Endothelial cell of umbilical vein (primary cell): ENCODE results near the gene TGFBR3. TPM values are rescaled to one million over a fixed set of nuclear protein-coding genes. Genes with fewer than 3 reads are reported as not detected.

ENCODE experiments used
- BruUV-seq: library from RNA; stranded (reverse); fragments of 400-500 nt; replicated peaks from 2 replicates; lab custom pipeline; 2021; lab: Mats Ljungman, UMichigan
- CTCF ChIA-PET: fragments of 300-600, 350-600 bp; sonication (Branson Sonifier 250); formaldehyde crosslinking; loops from one replicate; lab custom pipeline; 2021; ENCODE audit warnings: antibody characterized with exemption, inconsistent platforms; lab: Charles Lee
- POLR2A ChIA-PET: fragments of 300-600, 350-600 bp; sonication (Branson Sonifier 250); formaldehyde crosslinking; loops from one replicate; lab custom pipeline; 2021; ENCODE audit warnings: antibody characterized with exemption, inconsistent platforms; lab: Charles Lee
- DNase-seq: peaks from one replicate; pipeline ENCODE4 v3.0.0-alpha.2; 2011; ENCODE audit warnings: low read depth, low spot score
- FAIRE-seq: peaks from 2 replicates; lab custom pipeline; 2011; peaks lifted over from hg19 to GRCh38; lab: Jason Lieb, UNC
- H2AFZ ChIP-seq: 2 replicates; pipeline ENCODE4 v1.6.0; 2012; ENCODE audit warnings: low read depth, low read length, control low read depth, inconsistent platforms
- H3K27ac ChIP-seq: 2 replicates; pipeline ENCODE4 v1.5.1; 2011; ENCODE audit warnings: low read depth, mild to moderate bottlenecking, control low read depth, low read length, moderate library complexity; ENCODE audit not compliant: insufficient read depth
- H3K27me3 ChIP-seq, 2 experiments: 2 replicates each; pipeline versions ENCODE4 v1.6.0 to v1.6.1; 2011; ENCODE audit warnings: low read length in 2 of 2, mixed read lengths in 1 of 2; ENCODE audit not compliant: control insufficient read depth in 2 of 2, insufficient read depth in 2 of 2
- H3K36me3 ChIP-seq, 2 experiments: 2 replicates in 1 of 2; 3 replicates in 1 of 2; pipeline ENCODE4 v1.5.1; 2011; ENCODE audit warnings: low read length in 2 of 2, mild to moderate bottlenecking in 1 of 2, moderate library complexity in 1 of 2; ENCODE audit not compliant: control insufficient read depth in 2 of 2, insufficient read depth in 2 of 2; ENCODE audit errors: extremely low read depth in 1 of 2
- H3K4me1 ChIP-seq: 3 replicates; pipeline ENCODE4 v1.5.1; 2011; ENCODE audit warnings: mild to moderate bottlenecking, low read length; ENCODE audit not compliant: control insufficient read depth, insufficient read depth; ENCODE audit errors: extremely low read depth
- H3K4me2 ChIP-seq: 2 replicates; pipeline ENCODE4 v1.6.1; 2011; ENCODE audit warnings: low read length, control low read depth, mixed read lengths; ENCODE audit not compliant: insufficient read depth
- H3K4me3 ChIP-seq, 3 experiments: fragments of 200-600 bp in 1 of 3; sonication (generic), shearing (Covaris generic) in 1 of 3; replicated peaks in 1 of 3; 2 replicates each; pipeline ENCODE4 v1.5.1; 2011 to 2016; ENCODE audit warnings: control low read depth in 3 of 3, low read length in 3 of 3, mild to moderate bottlenecking in 2 of 3, inconsistent platforms in 1 of 3, low read depth in 1 of 3, moderate library complexity in 1 of 3; ENCODE audit not compliant: insufficient read depth in 1 of 3
- H3K79me2 ChIP-seq: 2 replicates; pipeline ENCODE4 v1.6.0; 2012; ENCODE audit warnings: low read length, inconsistent platforms; ENCODE audit not compliant: control insufficient read depth, insufficient read depth
- H3K9ac ChIP-seq: replicated peaks from 2 replicates; pipeline ENCODE3; 2011; ENCODE audit warnings: low read length, control low read depth; ENCODE audit not compliant: insufficient read depth; ENCODE audit errors: extremely low read depth
- H3K9me1 ChIP-seq: replicated peaks from 3 replicates; pipeline ENCODE4 v1.6.0; 2011; ENCODE audit warnings: mild to moderate bottlenecking, low read length; ENCODE audit not compliant: control insufficient read depth, insufficient read depth; ENCODE audit errors: extremely low read depth
- H3K9me3 ChIP-seq: replicated peaks from 2 replicates; pipeline ENCODE4 v1.5.1; 2012; ENCODE audit warnings: low read length, inconsistent platforms; ENCODE audit not compliant: control insufficient read depth, insufficient read depth
- H4K20me1 ChIP-seq: replicated peaks from 2 replicates; pipeline ENCODE3; 2011; ENCODE audit warnings: mild to moderate bottlenecking, low read length; ENCODE audit not compliant: control insufficient read depth, insufficient read depth; ENCODE audit errors: extremely low read depth
- FOS ChIP-seq: IDR thresholded peaks from 2 replicates; pipeline ENCODE4 v1.6.1; 2011; ENCODE audit warnings: mild to moderate bottlenecking, low read length, moderate library complexity, borderline replicate concordance; ENCODE audit not compliant: insufficient read depth
- GATA2 ChIP-seq: IDR thresholded peaks from 2 replicates; pipeline ENCODE4 v1.7.0; 2011; ENCODE audit warnings: low read depth, mild to moderate bottlenecking, moderate library complexity, mixed read lengths, low read length; ENCODE audit not compliant: insufficient read length, insufficient read depth
- MYC ChIP-seq: IDR thresholded peaks from one replicate; pipeline ENCODE4 v1.6.1; 2011; ENCODE audit warnings: mild to moderate bottlenecking, low read depth, low read length
- POLR2A ChIP-seq: IDR thresholded peaks from 2 replicates; pipeline ENCODE4 v1.6.1; 2012; ENCODE audit warnings: low read depth, mild to moderate bottlenecking, control low read depth, low read length
- POLR2AphosphoS5 ChIP-seq: IDR thresholded peaks from 2 replicates; pipeline ENCODE4 v1.6.1; 2012; ENCODE audit warnings: low read depth, mild to moderate bottlenecking, control low read depth, low read length, moderate library complexity; ENCODE audit not compliant: insufficient read depth
- dilution Hi-C: fragments of 300-500 bp; cut with MboI; formaldehyde crosslinking; loops from one replicate; pipeline ENCODE4 v1.15.0; 2019; ENCODE audit warnings: low sequenced_read_pairs; ENCODE audit not compliant: extremely low pct_ligation_motif_present
- intact Hi-C: fragments of 100-400 bp; cut with micrococcal nuclease; formaldehyde crosslinking; loops from one replicate; pipeline ENCODE4 v1.10.0; 2022
- polyA plus RNA-seq, 4 experiments: library from polyadenylated mRNA; depleted of rRNA in 3 of 4; stranded (reverse) in 3 of 4; unstranded in 1 of 4; fragments of >200 nt; gene quantifications; 2 replicates each; pipeline versions ENCODE4 v1.2.1 to v1.2.3, GENCODE V29; 2011 to 2012; ENCODE audit warnings: missing spikeins in 1 of 4
- total RNA-seq: library from RNA; stranded (reverse); gene quantifications from 2 replicates; pipeline ENCODE4 v1.2.3, GENCODE V29; 2021
- TF ChIP-seq, protein P1 (sequence below): IDR thresholded peaks from 2 replicates; pipeline ENCODE4 v1.6.1; 2011; ENCODE audit not compliant: insufficient read depth, insufficient read length
- TF ChIP-seq, protein P2 (sequence below), 2 donors: IDR thresholded peaks; 1 replicate in 1 of 2; 2 replicates in 1 of 2; pipeline ENCODE4 v1.5.1; 2011; ENCODE audit warnings: low read length in 2 of 2, mild to moderate bottlenecking in 2 of 2, moderate library complexity in 2 of 2, control low read depth in 1 of 2, inconsistent platforms in 1 of 2, low read depth in 1 of 2; ENCODE audit not compliant: insufficient read depth in 1 of 2; ENCODE audit errors: extremely low read depth in 1 of 2

TGFBR3 gene
- total and polyA plus RNA-seq, 2 donors (not counting 3 experiments of a cell fraction or from before 2014, with no cell fraction given), result 8.0 to 13.4 TPM

DNA sequence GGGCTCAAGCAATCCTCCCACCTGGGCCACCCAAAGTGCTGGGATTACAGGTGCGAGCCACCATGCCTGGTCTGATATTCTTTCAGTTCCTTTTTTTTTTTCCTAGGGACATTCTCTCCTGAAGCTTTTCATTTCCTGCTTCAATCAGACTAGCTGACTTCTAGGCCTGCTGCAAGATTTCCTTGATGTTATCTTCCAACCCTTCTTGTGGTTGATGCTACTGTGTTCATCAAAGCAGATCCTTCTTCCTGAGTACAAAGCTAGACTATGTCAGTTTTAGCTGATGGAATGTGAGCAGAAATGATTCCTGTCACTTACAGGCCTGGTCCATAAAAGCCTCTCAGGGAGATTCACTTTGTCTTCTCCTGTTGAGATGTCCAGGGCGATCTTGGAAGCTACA, 238.9 kb downstream of the TGFBR3 start:
- Histone ChIP-seq H3K4me1 (no peaks in the 10 kb centered on the region), H3K27ac (no peak overlapping the region), H3K27me3 (peaks cover 2 to 6% of the 10 kb centered on the region in 2 experiments), H3K4me3 (no peak overlapping the region), H3K79me2 (no peaks in the 10 kb centered on the region), H2AFZ (no peak overlapping the region), H3K9me3 (no peaks in the 10 kb centered on the region), H3K36me3 (no peaks in the 10 kb centered on the region), H3K4me2 (no peak overlapping the region), H3K9me1 (no peaks in the 10 kb centered on the region), H3K9ac (no peak overlapping the region), H4K20me1 (no peaks in the 10 kb centered on the region)
- FAIRE-seq (no peak), DNase-seq (no peak)
- dilution Hi-C loops, result no loop called here
- intact Hi-C loops, result no loop called here
- ChIA-PET CTCF (no interaction called here), POLR2A (no interaction called here)
- BruUV-seq, result no TSS peak
- TF ChIP-seq POLR2A, result no peak
- TF ChIP-seq, protein P1, sequence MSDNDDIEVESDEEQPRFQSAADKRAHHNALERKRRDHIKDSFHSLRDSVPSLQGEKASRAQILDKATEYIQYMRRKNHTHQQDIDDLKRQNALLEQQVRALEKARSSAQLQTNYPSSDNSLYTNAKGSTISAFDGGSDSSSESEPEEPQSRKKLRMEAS, result no peak
- TF ChIP-seq MYC, result no peak
- TF ChIP-seq, protein P2, sequence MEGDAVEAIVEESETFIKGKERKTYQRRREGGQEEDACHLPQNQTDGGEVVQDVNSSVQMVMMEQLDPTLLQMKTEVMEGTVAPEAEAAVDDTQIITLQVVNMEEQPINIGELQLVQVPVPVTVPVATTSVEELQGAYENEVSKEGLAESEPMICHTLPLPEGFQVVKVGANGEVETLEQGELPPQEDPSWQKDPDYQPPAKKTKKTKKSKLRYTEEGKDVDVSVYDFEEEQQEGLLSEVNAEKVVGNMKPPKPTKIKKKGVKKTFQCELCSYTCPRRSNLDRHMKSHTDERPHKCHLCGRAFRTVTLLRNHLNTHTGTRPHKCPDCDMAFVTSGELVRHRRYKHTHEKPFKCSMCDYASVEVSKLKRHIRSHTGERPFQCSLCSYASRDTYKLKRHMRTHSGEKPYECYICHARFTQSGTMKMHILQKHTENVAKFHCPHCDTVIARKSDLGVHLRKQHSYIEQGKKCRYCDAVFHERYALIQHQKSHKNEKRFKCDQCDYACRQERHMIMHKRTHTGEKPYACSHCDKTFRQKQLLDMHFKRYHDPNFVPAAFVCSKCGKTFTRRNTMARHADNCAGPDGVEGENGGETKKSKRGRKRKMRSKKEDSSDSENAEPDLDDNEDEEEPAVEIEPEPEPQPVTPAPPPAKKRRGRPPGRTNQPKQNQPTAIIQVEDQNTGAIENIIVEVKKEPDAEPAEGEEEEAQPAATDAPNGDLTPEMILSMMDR (IDR thresholded peaks at IDR 0.05; ENCODE audit: extremely low read depth in 1 of 2, insufficient read depth in 1 of 2, low read depth in 1 of 2, low read length in 2 of 2), result no peak
- no peak for TF ChIP-seq POLR2AphosphoS5
- no peak for TF ChIP-seq FOS
- no peak for TF ChIP-seq GATA2
